ENCODE data around the gene PCDHGA10. TPM values are rescaled to one million over a fixed set of nuclear protein-coding genes. Genes with fewer than 3 reads are reported as not detected.
"Not testable (repeated sequence)": the region's sequence is repeated elsewhere in the genome, so short reads cannot be mapped to it uniquely, and the experiment has no call there.

Gene PCDHGA10
- total RNA-seq, 1 donor from 2014 or later, result 3.0 TPM

- DNase-seq (ENCODE audit: low read depth in 2 of 2), result no peak
These were observed 20.2 kb upstream of the PCDHGA10 start, which contains the start of gene PCDHGA8 for GRCh38 chr5:141392429-141393198. Gene PCDHGA8 (plus strand): TSS chr5:141392633. CDS start chr5:141392814, 181 bp downstream.

- no peak for DNase-seq (ENCODE audit: low read depth in 2 of 2)
These were observed 19.5 kb upstream of the PCDHGA10 start for GRCh38 chr5:141393267-141393666.

DNA sequence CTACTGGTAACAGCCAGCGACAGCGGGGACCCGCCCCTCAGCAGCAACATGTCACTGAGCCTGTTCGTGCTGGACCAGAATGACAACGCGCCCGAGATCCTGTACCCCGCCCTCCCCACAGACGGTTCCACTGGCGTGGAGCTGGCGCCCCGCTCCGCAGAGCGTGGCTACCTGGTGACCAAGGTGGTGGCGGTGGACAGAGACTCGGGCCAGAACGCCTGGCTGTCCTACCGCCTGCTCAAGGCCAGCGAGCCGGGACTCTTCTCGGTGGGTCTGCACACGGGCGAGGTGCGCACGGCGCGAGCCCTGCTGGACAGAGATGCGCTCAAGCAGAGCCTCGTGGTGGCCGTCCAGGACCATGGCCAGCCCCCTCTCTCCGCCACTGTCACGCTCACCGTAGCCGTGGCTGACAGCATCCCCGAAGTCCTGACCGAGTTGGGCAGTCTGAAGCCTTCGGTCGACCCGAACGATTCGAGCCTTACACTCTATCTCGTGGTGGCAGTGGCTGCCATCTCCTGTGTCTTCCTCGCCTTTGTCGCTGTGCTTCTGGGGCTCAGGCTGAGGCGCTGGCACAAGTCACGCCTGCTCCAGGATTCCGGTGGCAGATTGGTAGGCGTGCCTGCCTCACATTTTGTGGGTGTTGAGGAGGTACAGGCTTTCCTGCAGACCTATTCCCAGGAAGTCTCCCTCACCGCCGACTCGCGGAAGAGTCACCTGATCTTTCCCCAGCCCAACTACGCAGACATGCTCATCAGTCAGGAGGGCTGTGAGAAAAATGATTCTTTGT lies 18.2 kb upstream of the PCDHGA10 start:
- DNase-seq (ENCODE audit: low read depth in 2 of 2), result not testable (repeated sequence)

DNA sequence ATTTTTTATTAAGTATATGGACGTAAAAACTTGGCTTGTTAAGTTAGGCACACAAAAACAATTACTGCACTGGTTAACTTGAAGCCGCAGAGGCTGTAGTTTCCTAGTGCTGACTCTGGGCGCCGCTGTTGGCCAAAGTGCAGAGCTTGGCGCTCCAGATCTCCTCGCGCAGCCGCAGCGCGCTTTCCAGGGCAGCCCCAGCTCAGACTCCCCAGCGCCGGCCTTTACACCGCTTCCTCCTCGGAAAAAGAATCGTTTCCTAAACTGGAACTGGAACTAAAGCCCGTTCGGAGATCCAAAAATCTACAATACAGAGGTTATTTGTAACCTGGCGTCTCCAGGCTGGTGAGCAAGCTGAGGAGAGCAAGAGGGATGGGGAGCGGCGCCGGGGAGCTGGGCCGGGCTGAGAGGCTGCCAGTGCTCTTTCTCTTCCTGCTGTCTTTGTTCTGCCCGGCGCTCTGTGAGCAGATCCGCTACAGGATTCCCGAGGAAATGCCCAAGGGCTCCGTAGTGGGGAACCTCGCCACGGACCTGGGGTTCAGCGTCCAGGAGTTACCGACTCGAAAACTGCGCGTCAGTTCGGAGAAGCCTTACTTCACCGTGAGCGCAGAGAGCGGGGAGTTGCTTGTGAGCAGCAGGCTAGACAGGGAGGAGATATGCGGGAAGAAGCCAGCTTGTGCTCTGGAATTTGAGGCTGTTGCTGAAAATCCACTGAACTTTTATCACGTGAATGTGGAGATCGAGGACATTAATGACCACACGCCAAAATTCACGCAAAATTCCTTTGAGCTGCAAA lies 14.8 kb upstream of the PCDHGA10 start, which contains the start of gene PCDHGB5:
TSS of gene PCDHGB5 (plus strand) at position 192 of the 796 bp plus-strand sequence. CDS start at position 373, 181 bp downstream.
- peak; percentile 18 to 70 for DNase-seq (ENCODE audit: low read depth in 2 of 2)

DNA sequence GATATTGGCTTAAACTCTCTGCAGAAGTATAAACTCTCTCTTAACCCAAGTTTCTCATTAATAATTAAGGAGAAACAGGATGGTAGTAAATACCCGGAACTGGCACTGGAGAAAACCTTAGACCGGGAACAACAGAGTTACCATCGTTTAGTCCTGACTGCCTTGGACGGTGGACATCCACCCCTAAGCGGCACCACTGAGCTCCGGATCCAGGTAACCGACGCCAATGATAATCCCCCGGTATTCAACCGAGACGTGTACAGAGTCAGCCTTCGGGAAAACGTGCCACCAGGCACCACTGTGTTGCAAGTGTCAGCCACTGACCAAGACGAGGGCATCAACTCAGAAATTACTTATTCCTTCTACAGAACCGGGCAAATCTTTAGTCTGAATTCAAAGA lies 14.2 kb upstream of the PCDHGA10 start:
- DNase-seq (ENCODE audit: low read depth in 2 of 2), result no peak

DNA sequence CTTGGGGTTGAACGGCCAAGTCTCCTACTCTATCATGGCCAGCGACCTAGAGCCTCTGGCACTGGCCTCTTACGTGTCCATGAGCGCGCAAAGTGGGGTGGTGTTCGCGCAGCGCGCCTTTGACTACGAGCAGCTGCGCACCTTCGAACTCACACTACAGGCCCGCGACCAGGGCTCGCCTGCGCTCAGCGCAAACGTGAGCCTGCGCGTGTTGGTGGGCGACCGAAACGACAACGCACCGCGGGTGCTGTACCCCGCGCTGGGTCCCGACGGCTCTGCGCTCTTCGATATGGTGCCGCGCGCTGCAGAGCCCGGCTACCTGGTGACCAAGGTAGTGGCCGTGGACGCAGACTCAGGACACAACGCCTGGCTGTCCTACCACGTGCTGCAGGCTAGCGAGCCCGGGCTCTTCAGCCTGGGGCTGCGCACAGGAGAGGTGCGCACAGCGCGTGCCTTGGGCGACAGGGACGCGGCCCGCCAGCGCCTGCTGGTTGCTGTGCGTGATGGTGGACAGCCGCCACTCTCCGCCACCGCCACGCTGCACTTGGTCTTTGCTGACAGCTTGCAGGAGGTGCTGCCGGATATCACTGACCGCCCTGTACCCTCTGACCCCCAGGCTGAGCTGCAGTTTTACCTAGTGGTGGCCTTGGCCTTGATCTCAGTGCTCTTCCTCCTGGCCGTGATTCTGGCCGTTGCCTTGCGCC lies 13.1 kb upstream of the PCDHGA10 start:
- DNase-seq (ENCODE audit: low read depth in 2 of 2), result no peak

DNA sequence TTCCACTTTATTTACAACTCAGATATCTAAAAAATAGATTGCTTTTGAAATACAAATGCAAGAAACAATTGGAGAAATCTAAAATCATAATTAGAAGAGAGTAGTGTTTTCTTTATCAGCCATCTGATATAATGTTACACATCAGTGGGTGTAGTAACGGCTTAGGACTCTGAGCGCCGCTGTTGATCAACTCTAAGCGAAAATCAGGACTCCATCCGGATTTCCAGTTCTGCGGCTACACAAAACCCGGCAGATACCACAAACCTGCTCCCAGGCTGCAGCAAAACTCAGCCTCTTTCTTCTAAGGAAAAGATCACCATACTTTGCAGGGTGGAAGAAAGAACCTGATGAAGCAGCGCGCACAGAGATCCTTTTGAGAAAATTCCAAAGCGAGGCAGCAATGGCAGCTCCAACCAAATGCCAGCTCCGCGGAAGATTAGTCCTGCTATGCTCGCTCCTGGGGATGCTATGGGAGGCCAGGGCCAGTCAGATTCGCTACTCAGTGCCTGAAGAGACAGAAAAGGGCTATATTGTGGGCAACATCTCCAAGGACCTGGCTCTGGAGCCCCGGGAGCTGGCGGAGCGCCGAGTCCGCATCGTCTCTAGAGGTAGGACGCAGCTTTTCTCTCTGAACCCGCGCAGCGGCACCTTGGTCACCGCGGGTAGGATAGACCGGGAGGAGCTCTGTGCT lies 10.1 kb upstream of the PCDHGA10 start, which contains the start of gene PCDHGA9:
TSS of gene PCDHGA9 (plus strand) at position 226 of the 691 bp plus-strand sequence. CDS start at position 401, 175 bp downstream.
- peak in 1 of 2 donors; percentile 37 for DNase-seq (ENCODE audit: low read depth in 2 of 2)

DNA sequence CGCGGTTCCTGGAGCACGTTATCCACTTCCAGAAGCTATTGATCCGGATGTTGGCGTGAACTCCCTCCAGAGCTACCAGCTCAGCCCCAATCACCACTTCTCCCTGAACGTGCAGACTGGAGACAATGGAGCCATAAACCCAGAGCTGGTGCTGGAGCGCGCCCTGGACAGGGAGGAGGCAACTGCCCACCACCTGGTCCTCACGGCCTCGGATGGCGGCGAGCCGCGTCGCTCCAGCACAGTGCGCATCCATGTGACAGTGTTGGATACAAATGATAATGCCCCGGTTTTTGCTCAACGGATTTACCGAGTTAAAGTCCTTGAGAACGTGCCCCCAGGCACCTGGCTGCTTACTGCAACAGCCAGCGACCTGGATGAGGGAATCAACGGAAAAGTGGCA lies 9.4 kb upstream of the PCDHGA10 start:
- no peak for DNase-seq (ENCODE audit: low read depth in 2 of 2)

DNA sequence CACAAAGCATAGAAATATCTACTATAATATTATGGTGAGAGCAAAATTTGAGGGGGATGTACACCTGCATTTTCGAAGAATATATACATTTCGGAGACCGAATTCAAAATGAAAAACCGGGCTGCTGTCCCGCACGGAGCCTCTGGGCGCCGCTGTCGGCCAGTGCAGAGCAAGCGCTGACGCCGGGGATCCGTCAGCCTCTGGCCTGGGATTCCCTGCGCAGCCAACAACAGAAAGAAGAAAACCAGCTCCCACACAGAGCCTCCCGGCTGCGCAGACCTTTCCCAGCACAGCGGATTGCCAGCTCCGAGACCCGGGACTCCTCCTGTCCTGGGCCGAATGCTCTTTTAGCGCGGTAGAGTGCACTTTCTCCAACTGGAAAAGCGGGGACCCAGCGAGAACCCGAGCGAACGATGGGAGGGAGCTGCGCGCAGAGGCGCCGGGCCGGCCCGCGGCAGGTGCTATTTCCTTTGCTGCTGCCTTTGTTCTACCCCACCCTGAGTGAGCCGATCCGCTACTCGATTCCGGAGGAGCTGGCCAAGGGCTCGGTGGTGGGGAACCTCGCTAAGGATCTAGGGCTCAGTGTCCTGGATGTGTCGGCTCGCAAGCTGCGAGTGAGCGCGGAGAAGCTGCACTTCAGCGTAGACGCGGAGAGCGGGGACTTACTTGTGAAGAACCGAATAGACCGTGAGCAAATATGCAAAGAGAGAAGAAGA lies 4.8 kb upstream of the PCDHGA10 start, which contains the start of gene PCDHGB6:
TSS of gene PCDHGB6 (plus strand) at position 232 of the 716 bp plus-strand sequence. CDS start at position 414, 182 bp downstream.
- DNase-seq (ENCODE audit: low read depth in 2 of 2), result peak; percentile 11 to 35

- DNase-seq (ENCODE audit: low read depth in 2 of 2), result no peak
These were observed 3.0 kb upstream of the PCDHGA10 start for GRCh38 chr5:141409598-141410306.

DNA sequence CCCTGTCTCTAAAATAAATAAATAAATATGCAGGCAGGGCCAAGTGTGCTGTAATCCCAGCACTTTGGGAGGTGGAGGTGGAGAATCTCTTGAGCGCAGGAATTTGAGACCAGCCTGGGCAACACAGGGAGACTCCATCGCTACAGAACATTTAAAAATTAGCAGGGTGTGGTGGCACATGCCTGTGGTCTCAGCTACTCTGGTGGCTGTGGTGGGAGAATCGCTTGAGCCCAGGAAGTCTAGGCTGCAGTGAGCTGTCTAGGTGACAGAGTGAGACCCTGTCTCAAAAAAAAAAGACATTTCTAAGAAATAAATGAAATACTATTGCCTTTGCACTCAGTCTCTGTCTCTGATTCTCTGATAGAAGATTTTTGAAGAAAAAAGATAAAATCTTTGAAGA lies 1.2 kb upstream of the PCDHGA10 start:
- no peak for DNase-seq (ENCODE audit: low read depth in 2 of 2)

DNA sequence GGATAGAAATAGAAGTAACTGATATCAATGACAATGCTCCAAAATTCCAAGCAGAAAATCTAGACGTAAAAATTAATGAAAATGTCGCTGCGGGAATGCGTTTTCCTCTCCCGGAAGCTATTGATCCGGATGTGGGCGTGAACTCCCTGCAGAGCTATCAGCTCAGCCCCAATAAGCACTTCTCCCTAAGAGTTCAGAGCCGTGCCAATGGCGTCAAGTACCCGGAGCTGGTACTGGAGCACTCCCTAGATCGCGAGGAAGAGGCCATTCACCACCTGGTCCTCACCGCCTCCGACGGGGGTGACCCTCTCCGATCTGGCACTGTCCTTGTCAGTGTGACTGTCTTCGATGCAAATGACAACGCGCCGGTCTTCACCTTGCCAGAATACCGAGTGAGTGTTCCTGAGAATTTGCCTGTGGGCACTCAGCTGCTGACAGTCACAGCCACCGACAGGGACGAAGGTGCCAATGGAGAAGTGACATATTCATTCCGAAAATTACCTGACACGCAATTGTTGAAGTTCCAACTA lies 818 bp downstream of the PCDHGA10 start:
- no peak for DNase-seq (ENCODE audit: low read depth in 2 of 2)

DNA sequence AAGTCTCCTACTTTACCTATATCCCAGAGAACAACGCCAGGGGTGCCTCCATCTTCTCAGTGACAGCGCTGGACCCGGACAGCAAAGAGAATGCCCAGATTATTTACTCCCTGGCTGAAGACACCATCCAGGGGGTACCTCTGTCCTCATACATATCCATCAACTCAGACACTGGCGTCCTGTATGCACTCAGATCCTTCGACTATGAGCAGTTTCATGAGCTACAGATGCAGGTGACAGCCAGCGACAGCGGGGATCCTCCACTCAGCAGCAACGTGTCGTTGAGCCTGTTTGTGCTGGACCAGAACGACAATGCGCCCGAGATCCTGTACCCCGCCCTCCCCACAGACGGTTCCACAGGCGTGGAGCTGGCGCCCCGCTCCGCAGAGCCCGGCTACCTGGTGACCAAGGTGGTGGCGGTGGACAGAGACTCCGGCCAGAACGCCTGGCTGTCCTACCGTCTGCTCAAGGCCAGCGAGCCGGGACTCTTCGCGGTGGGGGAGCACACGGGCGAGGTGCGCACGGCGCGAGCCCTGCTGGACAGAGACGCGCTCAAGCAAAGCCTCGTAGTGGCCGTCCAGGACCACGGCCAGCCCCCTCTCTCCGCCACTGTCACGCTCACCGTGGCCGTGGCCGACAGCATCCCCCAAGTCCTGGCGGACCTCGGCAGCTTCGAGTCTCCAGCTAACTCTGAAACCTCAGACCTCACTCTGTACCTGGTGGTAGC lies 1.9 kb downstream of the PCDHGA10 start:
- not testable (repeated sequence) for DNase-seq (ENCODE audit: low read depth in 2 of 2)

GRCh38 chr5:141415275-141415618 lies 2.5 kb downstream of the PCDHGA10 start:
- DNase-seq (ENCODE audit: low read depth in 2 of 2), result not testable (repeated sequence)

GRCh38 chr5:141417494-141418172 lies 4.8 kb downstream of the PCDHGA10 start, which contains the start of gene PCDHGB7:
Gene PCDHGB7 (plus strand): TSS chr5:141417677. CDS start chr5:141417860, 183 bp downstream.
- peak; percentile 65 to 82 for DNase-seq (ENCODE audit: low read depth in 2 of 2)

DNA sequence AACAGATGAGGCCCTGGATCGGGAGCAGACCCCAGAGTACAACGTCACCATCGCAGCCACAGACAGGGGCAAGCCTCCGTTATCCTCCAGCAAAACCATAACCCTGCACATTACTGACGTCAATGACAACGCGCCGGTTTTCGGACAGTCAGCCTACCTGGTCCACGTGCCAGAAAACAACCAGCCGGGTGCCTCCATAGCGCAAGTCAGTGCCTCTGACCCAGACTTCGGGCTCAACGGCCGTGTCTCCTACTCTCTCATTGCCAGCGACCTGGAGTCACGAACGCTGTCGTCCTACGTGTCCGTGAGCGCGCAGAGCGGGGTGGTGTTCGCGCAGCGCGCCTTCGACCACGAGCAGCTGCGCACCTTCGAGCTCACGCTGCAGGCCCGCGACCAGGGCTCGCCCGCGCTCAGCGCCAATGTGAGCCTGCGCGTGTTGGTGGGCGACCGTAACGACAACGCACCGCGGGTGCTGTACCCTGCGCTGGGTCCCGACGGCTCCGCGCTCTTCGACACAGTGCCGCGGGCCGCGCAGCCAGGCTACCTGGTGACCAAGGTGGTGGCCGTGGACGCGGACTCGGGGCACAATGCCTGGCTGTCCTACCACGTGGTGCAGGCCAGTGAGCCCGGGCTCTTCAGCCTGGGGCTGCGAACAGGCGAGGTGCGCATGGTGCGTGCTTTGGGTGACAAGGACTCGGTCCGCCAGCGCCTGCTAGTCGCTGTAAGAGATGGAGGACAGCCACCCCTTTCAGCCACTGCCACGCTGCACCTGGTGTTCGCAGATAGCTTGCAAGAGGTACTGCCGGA lies 6.5 kb downstream of the PCDHGA10 start:
- no peak for DNase-seq (ENCODE audit: low read depth in 2 of 2)
